EH (cell line): ENCODE data around the gene BOK.
"Not testable (repeated sequence)": the region's sequence is repeated elsewhere in the genome, so short reads cannot be mapped to it uniquely, and the experiment has no call there.

Source experiments
- DNase-seq: peaks from one replicate; pipeline ENCODE4 v3.0.0-alpha.2; 2015; ENCODE audit warnings: low read depth

The BOK gene

GRCh38 chr2:241555711-241556110 lies 2.8 kb upstream of the BOK start:
- no peak for DNase-seq

GRCh38 chr2:241556746-241557145 lies 1.8 kb upstream of the BOK start:
- no peak for DNase-seq

- peak; percentile 57 for DNase-seq
Observed at GRCh38 chr2:241559323-241560161, 997 bp downstream of the BOK start.

- no peak for DNase-seq
Observed at GRCh38 chr2:241560162-241560882, 1.8 kb downstream of the BOK start.

- peak; percentile 64 for DNase-seq
Observed at GRCh38 chr2:241560883-241561474, 2.4 kb downstream of the BOK start.

DNA sequence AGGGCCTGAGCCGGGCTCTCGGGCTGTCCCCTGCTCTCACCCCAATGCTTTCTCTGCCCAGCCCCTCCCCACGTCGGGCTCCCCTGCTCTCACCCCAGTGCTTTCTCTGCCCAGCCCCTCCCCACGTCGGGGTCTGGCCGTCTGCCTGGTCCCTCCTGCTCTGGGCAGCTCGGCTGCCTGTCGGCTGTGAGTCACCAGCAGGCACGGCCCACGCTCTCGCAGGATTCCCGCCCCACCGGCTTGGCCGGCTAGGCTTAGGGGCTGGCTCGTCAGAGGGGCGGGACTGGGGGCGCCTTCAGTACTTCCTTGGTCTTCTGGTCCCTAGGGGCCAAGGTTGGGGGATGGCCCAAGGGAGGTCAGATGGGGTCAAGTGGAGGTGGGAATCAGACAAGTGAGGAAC lies 3.3 kb downstream of the BOK start:
- DNase-seq = peak; percentile 78

GRCh38 chr2:241562269-241562891 lies 3.8 kb downstream of the BOK start:
- no peak for DNase-seq

- DNase-seq = no peak
Observed at GRCh38 chr2:241563031-241563507, 4.5 kb downstream of the BOK start.

DNA sequence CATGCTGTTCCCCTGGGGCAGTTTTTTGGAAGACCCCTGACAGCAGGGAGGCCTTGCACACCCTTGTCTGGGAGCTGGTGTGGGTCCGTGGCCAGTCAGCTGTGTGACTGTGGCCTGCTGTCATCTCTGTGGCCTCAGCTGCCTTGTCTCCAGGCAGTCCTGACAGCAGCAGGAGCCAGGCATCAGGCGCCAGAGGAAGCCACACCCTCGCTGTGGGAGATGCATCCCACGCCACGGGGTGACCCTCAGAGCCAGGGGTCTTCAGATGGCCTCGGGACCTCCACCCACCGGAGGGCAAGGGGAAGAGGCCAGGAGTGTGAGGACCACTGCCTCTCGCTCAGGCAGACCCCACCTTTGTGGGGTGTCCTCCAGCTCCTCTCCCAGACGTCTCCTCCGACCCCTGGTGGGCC lies 5.0 kb downstream of the BOK start:
- DNase-seq = no peak

DNA sequence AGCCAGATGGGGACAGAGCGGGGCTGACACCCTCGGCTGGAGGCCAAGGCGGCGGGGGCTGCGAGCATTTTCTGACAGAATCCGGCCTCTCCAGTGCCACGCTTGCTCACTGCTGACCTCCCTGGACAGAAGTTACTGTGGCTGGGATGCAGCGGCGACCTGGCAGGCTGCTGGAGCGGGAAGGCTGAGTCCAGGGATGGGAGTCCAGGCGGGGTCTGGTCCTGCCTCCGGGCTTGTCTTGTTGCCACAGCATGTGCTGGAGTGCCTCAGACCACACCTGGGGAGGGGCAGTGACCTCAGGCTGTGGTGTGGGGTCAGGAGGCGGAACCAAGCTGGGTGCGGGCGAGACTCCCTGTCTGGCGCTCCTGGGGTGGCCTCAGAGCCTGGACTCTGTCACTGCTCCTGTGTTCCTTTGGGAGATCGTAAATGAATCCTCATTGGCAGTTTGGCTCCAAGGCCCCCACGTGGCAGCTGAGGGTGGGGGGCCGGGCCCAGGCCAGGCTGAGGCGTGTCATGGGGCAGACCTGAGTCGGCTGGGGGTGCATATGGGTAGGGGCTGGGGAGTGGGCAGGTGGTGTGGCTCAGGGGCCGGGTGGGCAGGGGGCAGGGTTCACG lies 5.5 kb downstream of the BOK start:
- no peak for DNase-seq

DNA sequence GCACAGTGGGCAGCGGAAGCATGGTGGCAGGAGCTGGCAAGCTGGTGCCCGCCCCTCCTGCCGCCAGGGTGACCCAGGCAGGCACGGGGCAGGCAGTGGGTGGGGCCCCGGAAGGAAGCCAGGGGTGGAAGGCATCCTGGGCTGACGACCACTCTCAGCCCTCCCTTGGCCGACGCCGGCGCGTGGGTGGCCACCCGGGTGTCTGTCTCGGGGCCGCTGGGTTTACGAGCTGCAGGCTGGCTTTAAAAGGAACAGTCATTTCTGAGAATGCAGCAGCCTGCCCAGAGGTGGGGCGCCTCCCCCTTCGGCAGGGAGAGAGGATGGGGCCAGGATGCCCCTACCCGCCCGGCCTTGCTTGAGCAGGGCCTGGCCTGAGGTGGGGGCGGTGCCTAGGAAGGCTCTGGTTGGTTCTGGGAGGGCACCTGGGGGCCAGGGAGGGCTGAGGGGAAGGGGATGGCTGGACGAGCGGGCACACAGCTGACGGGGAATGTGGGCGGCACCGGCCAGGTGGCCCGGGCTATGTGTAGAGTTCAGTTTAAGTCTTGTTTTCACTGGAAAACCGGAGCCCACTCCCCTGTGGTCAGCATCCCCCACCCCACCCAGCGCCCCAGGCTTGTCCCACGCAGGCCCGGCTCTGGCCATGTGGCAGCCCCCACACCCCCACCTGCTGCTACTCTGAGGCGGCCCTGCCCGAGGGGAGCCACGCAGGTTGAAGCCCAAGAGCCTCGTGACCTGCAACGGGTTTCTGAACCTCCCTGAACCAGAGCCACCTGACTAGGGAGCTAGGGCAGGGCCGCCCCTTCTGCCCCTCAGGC lies 6.3 kb downstream of the BOK start:
- DNase-seq = peak; percentile 59

- no peak for DNase-seq
Observed at GRCh38 chr2:241565411-241565810, 6.9 kb downstream of the BOK start.

GRCh38 chr2:241566021-241566420 lies 7.5 kb downstream of the BOK start:
- DNase-seq = not testable (repeated sequence)

- DNase-seq = no peak
Observed at GRCh38 chr2:241566468-241566867, 7.9 kb downstream of the BOK start.

- not testable (repeated sequence) for DNase-seq
Observed at GRCh38 chr2:241567266-241567665, 8.7 kb downstream of the BOK start.

GRCh38 chr2:241567776-241568175 lies 9.2 kb downstream of the BOK start:
- DNase-seq = no peak

DNA sequence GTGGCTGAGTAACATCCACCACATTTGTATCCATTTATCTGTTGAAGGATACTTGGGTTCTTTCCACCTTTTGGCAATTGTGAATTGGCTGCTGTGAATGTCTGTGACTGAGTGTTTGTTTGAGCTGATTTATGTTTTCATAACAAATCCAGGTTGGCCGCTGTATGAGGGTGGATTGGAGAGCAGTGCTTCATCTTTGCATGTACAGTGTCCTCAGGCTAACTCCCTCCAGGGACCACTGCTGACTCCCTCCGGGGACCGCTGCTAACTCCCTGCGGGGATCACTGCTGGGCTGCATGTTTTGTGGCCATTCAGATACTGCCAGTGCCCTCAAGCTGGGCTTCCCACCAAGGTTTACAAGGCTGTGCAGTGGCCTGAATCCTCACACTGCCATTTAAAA lies 10.2 kb downstream of the BOK start:
- no peak for DNase-seq

DNA sequence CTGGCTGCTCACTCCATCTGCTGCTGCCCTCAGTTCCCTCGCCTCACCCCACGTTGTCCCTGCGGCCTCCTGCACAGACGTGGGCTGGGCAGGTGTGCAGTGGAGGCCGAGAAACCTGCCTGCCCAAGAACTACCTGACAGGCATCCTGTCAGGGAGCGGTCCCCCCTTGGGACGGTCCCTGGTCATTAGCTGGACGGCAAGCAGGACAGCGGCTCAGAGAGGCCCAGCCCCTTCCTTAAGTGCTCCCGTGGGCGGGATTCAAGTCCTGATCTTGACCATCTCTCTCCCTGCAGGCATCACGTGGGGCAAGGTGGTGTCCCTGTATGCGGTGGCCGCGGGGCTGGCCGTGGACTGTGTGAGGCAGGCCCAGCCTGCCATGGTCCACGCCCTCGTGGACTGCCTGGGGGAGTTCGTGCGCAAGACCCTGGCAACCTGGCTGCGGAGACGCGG lies 11.3 kb downstream of the BOK start:
- DNase-seq = no peak

DNA sequence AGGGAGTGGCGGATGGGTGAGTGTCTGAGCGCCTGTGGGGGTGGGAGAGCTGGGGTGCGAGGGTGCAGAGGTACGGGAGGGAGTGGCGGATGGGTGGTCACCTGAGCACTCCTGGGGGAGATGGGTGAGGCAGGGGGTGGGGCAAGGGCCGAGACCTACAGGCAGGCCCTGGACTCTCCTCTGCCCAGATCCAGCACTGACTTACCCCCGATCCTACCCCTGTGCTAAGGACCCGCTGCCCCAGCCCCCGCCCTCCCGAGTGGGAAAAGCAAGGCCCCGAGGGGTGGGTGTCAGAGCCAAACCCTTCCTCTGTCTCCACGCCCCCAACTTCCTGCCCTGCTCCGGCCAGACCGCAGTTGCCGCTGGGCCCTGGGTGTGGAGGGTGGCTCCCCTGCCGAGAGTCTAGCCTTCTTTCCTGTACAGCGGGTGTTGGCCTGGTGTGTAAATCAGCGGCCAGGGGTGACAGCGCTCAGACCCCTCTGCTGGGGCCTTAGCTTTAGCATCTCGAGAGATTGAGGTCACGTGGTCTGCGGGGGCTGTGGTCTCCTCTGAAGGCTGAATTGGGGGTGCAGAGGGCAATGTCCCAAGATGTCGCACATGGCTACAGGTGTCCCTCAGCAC lies 12.5 kb downstream of the BOK start:
- DNase-seq = no peak

DNA sequence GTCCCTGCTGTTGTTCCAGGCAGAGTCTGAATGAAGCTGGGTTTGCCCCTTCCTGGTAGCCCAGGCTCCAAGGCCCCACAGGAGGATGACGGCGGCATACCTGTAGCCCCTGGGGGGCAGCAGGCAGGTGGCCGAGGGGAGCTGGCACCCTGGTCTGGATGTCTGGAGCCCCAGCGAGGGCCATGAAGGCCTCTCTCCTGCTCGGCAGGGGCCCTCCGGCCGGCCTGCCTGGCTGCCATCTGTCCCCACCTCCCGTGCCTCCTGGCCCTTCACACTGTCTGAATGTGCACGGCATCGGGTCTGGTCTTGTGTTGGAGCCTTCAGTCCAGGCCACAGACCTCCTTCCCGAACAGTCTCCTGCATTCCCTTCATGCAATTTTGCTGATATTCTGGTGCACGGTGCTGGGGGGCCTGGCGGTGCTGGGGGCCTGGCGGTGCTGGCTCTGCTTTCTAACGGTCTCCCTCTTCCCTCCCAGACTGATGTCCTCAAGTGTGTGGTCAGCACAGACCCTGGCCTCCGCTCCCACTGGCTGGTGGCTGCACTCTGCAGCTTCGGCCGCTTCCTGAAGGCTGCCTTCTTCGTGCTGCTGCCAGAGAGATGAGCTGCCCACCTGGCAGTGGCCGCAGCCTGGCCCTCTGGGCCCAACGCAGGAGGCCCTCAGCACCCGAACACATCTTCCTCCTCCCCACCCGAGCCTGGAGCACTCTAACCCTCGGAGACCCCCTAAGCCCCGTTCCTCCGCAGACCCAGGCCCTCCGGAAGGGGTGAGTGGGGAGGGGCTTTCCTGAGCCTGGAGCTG lies 13.5 kb downstream of the BOK start:
- no peak for DNase-seq
